Prostate gland (tissue), 2 donors: ENCODE measurements around the gene VSIR. TPM values are rescaled to one million over a fixed set of nuclear protein-coding genes. Genes with fewer than 3 reads are reported as not detected.

ENCODE experiments used
- DNase-seq: peaks from one replicate; pipeline ENCODE4 v3.0.0-alpha.2; 2019; ENCODE audit warnings: low spot score
- H3K27ac ChIP-seq, 2 donors: fragments of 200-600 bp; sonication (generic); 2 replicates each; pipeline ENCODE4 v1.5.1; 2017 to 2019
- H3K27me3 ChIP-seq: fragments of 200-600 bp; sonication (generic); replicated peaks from 2 replicates; pipeline ENCODE4 v1.5.1; 2019; ENCODE audit not compliant: insufficient read depth
- H3K36me3 ChIP-seq, 2 donors: fragments of 200-600 bp; sonication (generic); 1 replicate in 1 of 2; 2 replicates in 1 of 2; pipeline versions ENCODE4 v1.5.1 to v1.8.1; 2017 to 2019
- H3K4me1 ChIP-seq: fragments of 200-600 bp; sonication (generic); replicated peaks from 2 replicates; pipeline ENCODE4 v1.5.1; 2019
- H3K4me3 ChIP-seq, 2 donors: fragments of 200-600 bp; sonication (generic); 2 replicates each; pipeline ENCODE4 v1.5.1; 2017 to 2019
- H3K9me3 ChIP-seq: fragments of 200-600 bp; sonication (generic); 2 replicates; pipeline ENCODE4 v1.5.1; 2017
- POLR2A ChIP-seq: fragments of 450-650 bp; IDR thresholded peaks from one replicate; pipeline ENCODE4 v1.6.1; 2016; ENCODE audit warnings: antibody characterized with exemption, mild to moderate bottlenecking
- POLR2AphosphoS5 ChIP-seq: sonication (generic); formaldehyde crosslinking; IDR thresholded peaks from one replicate; pipeline ENCODE4 v1.6.1; 2017; ENCODE audit warnings: antibody characterized with exemption
- WGBS: methylation state at CpG from one replicate; pipeline ENCODE4 v1.1.5; 2018; 5-methylcytosine and 5-hydroxymethylcytosine counted together
- intact Hi-C: fragments of 100-400 bp; cut with DNase I; formaldehyde crosslinking; loops from one replicate; pipeline ENCODE4 v1.14.2; 2022
- microRNA-seq: library from miRNA; unstranded; fragments of <30 nt; microRNA quantifications from one replicate; pipeline ENCODE4, GENCODE V29; 2016
- small RNA-seq, 2 donors: library from RNA; depleted of rRNA; stranded (forward); fragments of <200 nt; gene quantifications; one replicate each; pipeline ENCODE3, GENCODE V24; 2016
- total RNA-seq, 2 donors: library from RNA; depleted of rRNA; stranded (reverse); fragments of >200 nt; gene quantifications; one replicate each; pipeline ENCODE4 v1.1.0, GENCODE V29; 2016
- TF ChIP-seq, protein P1 (sequence below), 4 experiments: fragments of 200-600 bp in 2 of 4; fragments of 450-650 bp in 2 of 4; sonication (generic) in 2 of 4; IDR thresholded peaks; 1 replicate in 3 of 4; 2 replicates in 1 of 4; pipeline ENCODE4 v1.5.1; 2016 to 2019; ENCODE audit warnings: antibody characterized with exemption in 4 of 4, mild to moderate bottlenecking in 2 of 4, moderate library complexity in 2 of 4

VSIR gene
- total RNA-seq, 2 donors from 2014 or later, result 23.1 to 40.2 TPM

DNA sequence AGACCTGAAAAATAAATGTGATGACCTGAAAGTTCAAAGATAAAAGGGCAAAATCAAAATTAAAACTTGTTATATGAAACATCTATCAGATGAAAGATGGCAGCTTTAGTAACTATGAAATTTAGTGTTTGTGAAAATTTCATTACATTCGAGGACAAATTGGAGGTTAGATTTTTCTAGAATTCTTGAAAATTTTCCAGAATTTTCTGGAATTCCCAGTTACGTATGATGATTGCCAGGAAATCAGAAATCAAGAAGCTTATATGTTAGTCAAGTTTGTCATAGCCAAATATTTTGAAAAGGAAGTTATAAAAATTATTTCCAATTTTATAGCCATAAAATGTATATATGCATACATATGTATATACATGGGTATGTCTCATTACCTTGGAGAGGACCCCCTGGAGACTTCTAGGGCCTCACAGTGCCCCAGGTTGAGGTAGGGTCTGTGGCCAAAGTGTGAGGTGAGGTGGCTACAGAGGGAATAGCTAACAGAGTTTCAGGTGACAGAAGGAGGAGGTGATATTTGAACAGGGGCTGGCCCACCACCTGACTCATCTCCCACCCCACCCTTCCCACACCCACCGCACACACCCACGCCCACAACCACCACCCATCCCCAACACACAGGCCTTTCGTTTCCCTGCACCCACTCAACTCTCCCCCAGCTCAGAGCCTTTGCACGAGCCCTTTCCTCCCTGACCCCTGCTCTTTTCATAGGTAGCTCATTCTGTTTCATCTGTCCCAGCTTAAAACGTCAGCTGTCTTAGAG, 75.2 kb downstream of the VSIR start:
- no peaks in the 10 kb centered on the region for H3K4me1 ChIP-seq

More for the DNA sequence above, 75.2 kb downstream of the VSIR start:
- no peaks in the 10 kb centered on the region for H3K9me3 ChIP-seq
- H3K27me3 ChIP-seq, result no peaks in the 10 kb centered on the region
- no peak for DNase-seq
- TF ChIP-seq POLR2A (no peak), POLR2AphosphoS5 (no peak)
- TF ChIP-seq, protein P1, sequence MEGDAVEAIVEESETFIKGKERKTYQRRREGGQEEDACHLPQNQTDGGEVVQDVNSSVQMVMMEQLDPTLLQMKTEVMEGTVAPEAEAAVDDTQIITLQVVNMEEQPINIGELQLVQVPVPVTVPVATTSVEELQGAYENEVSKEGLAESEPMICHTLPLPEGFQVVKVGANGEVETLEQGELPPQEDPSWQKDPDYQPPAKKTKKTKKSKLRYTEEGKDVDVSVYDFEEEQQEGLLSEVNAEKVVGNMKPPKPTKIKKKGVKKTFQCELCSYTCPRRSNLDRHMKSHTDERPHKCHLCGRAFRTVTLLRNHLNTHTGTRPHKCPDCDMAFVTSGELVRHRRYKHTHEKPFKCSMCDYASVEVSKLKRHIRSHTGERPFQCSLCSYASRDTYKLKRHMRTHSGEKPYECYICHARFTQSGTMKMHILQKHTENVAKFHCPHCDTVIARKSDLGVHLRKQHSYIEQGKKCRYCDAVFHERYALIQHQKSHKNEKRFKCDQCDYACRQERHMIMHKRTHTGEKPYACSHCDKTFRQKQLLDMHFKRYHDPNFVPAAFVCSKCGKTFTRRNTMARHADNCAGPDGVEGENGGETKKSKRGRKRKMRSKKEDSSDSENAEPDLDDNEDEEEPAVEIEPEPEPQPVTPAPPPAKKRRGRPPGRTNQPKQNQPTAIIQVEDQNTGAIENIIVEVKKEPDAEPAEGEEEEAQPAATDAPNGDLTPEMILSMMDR (IDR thresholded peaks at IDR 0.05), result no peak
- H3K36me3 ChIP-seq, result no peaks in the 10 kb centered on the region
- intact Hi-C loops, result no loop called here
- H3K4me3 ChIP-seq, result no peak overlapping the region
- H3K27ac ChIP-seq, result no peak overlapping the region
- WGBS, result 69% methylated on average over 7 of the region's 7 CpGs

Small RNA genes within 50 kb of the gene (microRNA-seq; reads per million reads assigned to microRNA genes)
- gene MIR7152, result not detected

Small RNA genes within 50 kb of the gene (small RNA-seq; reads per million reads assigned to genes)
- gene MIR7152, result 0 reads per million in 2 donors

Other genes starting within 250 kb of the VSIR start
- gene C10orf105, start 53.7 kb downstream of the VSIR start, total RNA-seq, result under 1 TPM in 1 of 2 donors, not detected in 1; 0.11 TPM
- gene PSAP, start 77.7 kb upstream of the VSIR start, total RNA-seq, result 1,000 to 10,000 TPM; 1,144 to 1,344 TPM
- gene CHST3, start 190.9 kb upstream of the VSIR start, total RNA-seq, result 100 to 1,000 TPM in 1 of 2 donors, 10 to 100 TPM in 1; 16.5 to 197 TPM